MM.1S (cell line): Measurements from ENCODE around the gene NAA35.

Experiments
- CTCF ChIP-seq: fragments of 300-600 bp; sonication (generic); IDR thresholded peaks from 2 replicates; pipeline ENCODE4 v1.5.1; 2016; ENCODE audit warnings: antibody characterized with exemption, low read length, mixed read lengths
- EZH2 ChIP-seq: fragments of 300-600 bp; sonication (generic); optimal IDR thresholded peaks from 2 replicates; pipeline ENCODE3; 2017; ENCODE audit warnings: low read depth, mild to moderate bottlenecking, antibody characterized with exemption, low read length, mixed read lengths

GRCh38 chr9:85973238-85973637 is 32.3 kb downstream of the NAA35 start:
- TF ChIP-seq CTCF, result no peak
- no peak for TF ChIP-seq EZH2
